ENCODE data around the gene ST8SIA4. TPM values are rescaled to one million over a fixed set of nuclear protein-coding genes. Genes with fewer than 3 reads are reported as not detected.

ST8SIA4 gene
- total RNA-seq, 1 experiment from 2014 or later: 29.0 TPM

- DNase-seq (ENCODE audit: low spot score): no peak
These were observed 30.5 kb downstream of the ST8SIA4 start for GRCh38 chr5:100872408-100873190.

- DNase-seq (ENCODE audit: low spot score): no peak
These were observed 36.0 kb downstream of the ST8SIA4 start for GRCh38 chr5:100867039-100867562.

GRCh38 chr5:100864931-100865330 is 38.2 kb downstream of the ST8SIA4 start:
- DNase-seq (ENCODE audit: low spot score): no peak

- DNase-seq (ENCODE audit: low spot score): no peak
These were observed 39.3 kb downstream of the ST8SIA4 start for GRCh38 chr5:100863739-100864138.

- DNase-seq (ENCODE audit: low spot score): no peak
These were observed 41.9 kb downstream of the ST8SIA4 start for GRCh38 chr5:100861148-100861547.

- DNase-seq (ENCODE audit: low spot score): no peak
These were observed 42.7 kb downstream of the ST8SIA4 start for GRCh38 chr5:100860407-100860806.

- DNase-seq (ENCODE audit: low spot score): no peak
These were observed 44.0 kb downstream of the ST8SIA4 start for GRCh38 chr5:100858987-100859545.

GRCh38 chr5:100856462-100856861 is 46.6 kb downstream of the ST8SIA4 start:
- no peak for DNase-seq (ENCODE audit: low spot score)

- DNase-seq (ENCODE audit: low spot score): no peak
These were observed 47.1 kb downstream of the ST8SIA4 start for GRCh38 chr5:100855937-100856430.

- no peak for DNase-seq (ENCODE audit: low spot score)
These were observed 47.8 kb downstream of the ST8SIA4 start for GRCh38 chr5:100855295-100855694.

- DNase-seq (ENCODE audit: low spot score): no peak
These were observed 48.5 kb downstream of the ST8SIA4 start for GRCh38 chr5:100854591-100854990.

- no peak for DNase-seq (ENCODE audit: low spot score)
These were observed 49.5 kb downstream of the ST8SIA4 start for GRCh38 chr5:100853582-100853981.

- DNase-seq (ENCODE audit: low spot score): no peak
These were observed 50.1 kb downstream of the ST8SIA4 start for GRCh38 chr5:100852988-100853449.

- no peak for DNase-seq (ENCODE audit: low spot score)
These were observed 51.0 kb downstream of the ST8SIA4 start for GRCh38 chr5:100852051-100852450.

- no peak for DNase-seq (ENCODE audit: low spot score)
These were observed 56.3 kb downstream of the ST8SIA4 start for GRCh38 chr5:100846772-100847171.

GRCh38 chr5:100842080-100842479 is 61.0 kb downstream of the ST8SIA4 start:
- DNase-seq (ENCODE audit: low spot score): no peak

GRCh38 chr5:100841358-100842076 is 61.6 kb downstream of the ST8SIA4 start:
- no peak for DNase-seq (ENCODE audit: low spot score)

- DNase-seq (ENCODE audit: low spot score): no peak
These were observed 62.3 kb downstream of the ST8SIA4 start for GRCh38 chr5:100840789-100841188.

- DNase-seq (ENCODE audit: low spot score): no peak
These were observed 62.7 kb downstream of the ST8SIA4 start for GRCh38 chr5:100840370-100840769.

GRCh38 chr5:100838048-100838473 is 65.0 kb downstream of the ST8SIA4 start:
- DNase-seq (ENCODE audit: low spot score): no peak

- DNase-seq (ENCODE audit: low spot score): no peak
These were observed 68.6 kb downstream of the ST8SIA4 start for GRCh38 chr5:100834519-100834918.

Measured in H4 (cell line).